GM13976 (cell line): ENCODE data around the gene ZNF592.

Experiments used
- DNase-seq: peaks from one replicate; pipeline ENCODE4 v3.0.0; 2012; ENCODE audit warnings: low spot score
- in situ Hi-C: fragments of 300-500 bp; cut with MboI; formaldehyde crosslinking; loops from one replicate; pipeline ENCODE4 v1.12.0; 2022; ENCODE audit warnings: low sequenced_read_pairs, mixed read lengths, inconsistent platforms; ENCODE audit not compliant: unreplicated experiment
- TF ChIP-seq, protein P1 (sequence below): IDR thresholded peaks from 2 replicates; pipeline ENCODE4 v1.5.1; 2012; ENCODE audit warnings: borderline replicate concordance, mild to moderate bottlenecking; ENCODE audit not compliant: insufficient read depth; ENCODE audit errors: extremely low read depth, missing control alignments, control extremely low read depth

The ZNF592 gene, protein sequence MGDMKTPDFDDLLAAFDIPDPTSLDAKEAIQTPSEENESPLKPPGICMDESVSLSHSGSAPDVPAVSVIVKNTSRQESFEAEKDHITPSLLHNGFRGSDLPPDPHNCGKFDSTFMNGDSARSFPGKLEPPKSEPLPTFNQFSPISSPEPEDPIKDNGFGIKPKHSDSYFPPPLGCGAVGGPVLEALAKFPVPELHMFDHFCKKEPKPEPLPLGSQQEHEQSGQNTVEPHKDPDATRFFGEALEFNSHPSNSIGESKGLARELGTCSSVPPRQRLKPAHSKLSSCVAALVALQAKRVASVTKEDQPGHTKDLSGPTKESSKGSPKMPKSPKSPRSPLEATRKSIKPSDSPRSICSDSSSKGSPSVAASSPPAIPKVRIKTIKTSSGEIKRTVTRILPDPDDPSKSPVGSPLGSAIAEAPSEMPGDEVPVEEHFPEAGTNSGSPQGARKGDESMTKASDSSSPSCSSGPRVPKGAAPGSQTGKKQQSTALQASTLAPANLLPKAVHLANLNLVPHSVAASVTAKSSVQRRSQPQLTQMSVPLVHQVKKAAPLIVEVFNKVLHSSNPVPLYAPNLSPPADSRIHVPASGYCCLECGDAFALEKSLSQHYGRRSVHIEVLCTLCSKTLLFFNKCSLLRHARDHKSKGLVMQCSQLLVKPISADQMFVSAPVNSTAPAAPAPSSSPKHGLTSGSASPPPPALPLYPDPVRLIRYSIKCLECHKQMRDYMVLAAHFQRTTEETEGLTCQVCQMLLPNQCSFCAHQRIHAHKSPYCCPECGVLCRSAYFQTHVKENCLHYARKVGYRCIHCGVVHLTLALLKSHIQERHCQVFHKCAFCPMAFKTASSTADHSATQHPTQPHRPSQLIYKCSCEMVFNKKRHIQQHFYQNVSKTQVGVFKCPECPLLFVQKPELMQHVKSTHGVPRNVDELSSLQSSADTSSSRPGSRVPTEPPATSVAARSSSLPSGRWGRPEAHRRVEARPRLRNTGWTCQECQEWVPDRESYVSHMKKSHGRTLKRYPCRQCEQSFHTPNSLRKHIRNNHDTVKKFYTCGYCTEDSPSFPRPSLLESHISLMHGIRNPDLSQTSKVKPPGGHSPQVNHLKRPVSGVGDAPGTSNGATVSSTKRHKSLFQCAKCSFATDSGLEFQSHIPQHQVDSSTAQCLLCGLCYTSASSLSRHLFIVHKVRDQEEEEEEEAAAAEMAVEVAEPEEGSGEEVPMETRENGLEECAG (N-terminal part only)

DNA sequence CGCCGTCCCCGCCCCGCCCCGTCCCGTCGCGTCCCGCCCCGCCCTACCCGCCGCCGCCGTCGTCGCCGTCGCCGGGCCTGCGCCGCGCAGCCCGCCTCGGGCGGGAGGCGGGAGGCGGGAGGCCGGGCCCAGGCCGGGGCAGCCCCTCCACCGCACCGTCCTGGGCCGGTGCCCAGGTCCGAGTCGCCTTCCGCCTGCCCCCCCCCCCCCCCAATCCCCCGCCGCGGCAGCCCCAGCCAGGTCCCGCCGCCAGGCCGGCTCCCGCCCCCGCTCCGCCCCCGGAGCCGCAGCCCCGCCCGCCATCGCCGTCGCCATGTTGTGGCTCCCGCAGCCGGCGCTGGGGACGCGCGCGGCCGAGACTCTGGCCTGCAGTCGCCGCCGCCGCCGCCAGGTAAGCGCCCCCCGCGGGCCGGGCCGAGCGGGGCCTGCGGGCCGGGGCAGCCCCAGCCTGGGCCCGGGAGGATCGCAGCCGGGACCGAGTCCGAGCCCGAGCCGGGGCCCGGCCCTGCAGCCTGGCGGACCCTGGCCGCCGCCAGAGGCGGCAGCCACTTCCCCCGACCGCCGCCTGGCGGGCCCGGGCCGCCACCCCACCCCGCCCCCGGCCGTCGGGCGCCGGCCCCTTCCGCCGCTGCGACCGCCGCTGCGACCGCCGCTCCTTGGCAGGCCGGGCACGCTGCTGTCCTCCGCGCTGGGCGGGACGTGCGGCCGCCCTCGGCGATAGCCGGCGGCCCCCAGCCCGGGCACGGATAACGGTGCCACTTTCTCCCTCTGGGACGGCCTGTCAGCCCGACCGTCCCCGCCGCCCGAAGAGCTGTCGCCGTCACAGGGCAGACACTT lies at the start of gene ZNF592:
TSS of gene ZNF592 (plus strand) at position 319 of the 837 bp plus-strand sequence. CDS start 34,084 bp downstream, outside the sequence.
- in situ Hi-C loops = no loop called here
- TF ChIP-seq, protein P1, sequence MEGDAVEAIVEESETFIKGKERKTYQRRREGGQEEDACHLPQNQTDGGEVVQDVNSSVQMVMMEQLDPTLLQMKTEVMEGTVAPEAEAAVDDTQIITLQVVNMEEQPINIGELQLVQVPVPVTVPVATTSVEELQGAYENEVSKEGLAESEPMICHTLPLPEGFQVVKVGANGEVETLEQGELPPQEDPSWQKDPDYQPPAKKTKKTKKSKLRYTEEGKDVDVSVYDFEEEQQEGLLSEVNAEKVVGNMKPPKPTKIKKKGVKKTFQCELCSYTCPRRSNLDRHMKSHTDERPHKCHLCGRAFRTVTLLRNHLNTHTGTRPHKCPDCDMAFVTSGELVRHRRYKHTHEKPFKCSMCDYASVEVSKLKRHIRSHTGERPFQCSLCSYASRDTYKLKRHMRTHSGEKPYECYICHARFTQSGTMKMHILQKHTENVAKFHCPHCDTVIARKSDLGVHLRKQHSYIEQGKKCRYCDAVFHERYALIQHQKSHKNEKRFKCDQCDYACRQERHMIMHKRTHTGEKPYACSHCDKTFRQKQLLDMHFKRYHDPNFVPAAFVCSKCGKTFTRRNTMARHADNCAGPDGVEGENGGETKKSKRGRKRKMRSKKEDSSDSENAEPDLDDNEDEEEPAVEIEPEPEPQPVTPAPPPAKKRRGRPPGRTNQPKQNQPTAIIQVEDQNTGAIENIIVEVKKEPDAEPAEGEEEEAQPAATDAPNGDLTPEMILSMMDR = no peak
- peak; percentile 82 for DNase-seq

DNA sequence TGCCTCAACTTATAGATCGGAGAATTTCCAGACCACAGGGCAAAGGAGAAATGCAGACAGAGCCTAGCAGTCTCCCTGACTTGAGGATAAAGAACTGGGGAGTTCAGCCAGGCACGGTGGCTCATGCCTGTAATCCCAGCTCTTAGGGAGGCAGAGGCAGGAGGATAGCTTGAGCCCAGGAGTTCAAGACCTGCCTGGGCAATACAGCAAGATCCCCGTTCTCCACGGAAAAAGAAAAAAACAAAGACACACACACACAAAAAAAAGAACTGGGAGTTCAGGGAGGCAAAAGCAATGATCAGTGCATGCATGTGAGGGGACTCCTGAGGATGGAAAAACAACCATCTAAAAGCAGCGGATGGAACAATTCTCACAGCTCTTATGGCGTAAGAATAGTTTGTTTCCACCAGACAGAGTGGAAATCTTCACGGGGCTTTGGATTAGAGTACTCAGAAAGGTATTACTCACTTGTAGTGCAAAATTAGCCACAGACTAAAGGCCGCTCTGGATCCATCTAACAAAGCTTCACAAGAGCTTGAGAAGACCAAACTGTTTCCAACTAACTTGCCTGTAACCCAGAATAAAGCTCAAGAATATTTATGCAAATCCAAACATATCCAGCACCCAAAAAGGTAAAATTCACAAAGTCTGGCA lies 48.7 kb upstream of the ZNF592 start:
- in situ Hi-C loops = no loop called here
- DNase-seq = no peak
- TF ChIP-seq, protein P1 = no peak

DNA sequence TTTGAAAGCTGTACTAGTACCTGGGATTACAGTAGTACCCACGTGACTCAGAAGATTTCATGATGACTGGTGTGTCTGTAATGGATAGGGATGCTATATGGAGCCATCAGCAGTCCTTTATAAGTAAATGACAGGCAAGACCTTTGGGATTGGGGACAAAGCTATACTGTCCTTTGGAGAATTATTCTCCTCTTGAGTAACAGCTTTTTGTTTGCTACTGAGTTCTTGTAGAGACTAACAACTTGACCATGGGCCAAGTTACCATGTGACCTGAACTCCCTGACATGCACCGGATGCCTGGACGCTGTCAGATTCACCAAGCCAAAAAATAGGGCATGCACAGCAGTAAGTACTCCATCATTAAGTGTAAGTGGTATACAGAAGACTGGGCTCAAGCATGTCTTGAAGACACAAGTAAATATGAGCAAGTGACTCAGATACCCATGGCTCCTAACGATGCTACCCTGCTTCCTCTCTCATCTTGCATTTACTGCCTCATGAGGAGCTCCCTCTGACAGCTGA lies 45.4 kb upstream of the ZNF592 start:
- TF ChIP-seq, protein P1 = no peak
- in situ Hi-C loops = no loop called here
- no peak for DNase-seq

DNA sequence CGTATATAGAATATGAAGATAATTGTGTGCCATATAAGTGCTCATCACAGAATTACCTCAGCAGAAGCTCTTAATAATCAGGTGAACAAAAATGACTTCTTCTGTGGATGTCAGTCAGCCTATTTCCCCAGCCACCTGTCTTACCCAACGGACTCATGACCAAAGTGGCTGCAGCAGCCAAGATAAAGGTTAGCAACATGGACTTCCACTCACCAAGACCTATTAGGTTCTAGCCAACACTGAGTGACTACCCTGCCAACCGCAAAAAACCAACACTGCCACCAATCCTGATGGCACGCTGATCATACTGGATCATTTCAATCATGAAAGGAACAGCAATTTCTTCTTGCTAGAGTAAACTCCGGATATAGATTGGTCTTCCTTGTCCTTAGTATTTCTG lies 44.6 kb upstream of the ZNF592 start:
- TF ChIP-seq, protein P1 = no peak
- DNase-seq = no peak
- in situ Hi-C loops = no loop called here

DNA sequence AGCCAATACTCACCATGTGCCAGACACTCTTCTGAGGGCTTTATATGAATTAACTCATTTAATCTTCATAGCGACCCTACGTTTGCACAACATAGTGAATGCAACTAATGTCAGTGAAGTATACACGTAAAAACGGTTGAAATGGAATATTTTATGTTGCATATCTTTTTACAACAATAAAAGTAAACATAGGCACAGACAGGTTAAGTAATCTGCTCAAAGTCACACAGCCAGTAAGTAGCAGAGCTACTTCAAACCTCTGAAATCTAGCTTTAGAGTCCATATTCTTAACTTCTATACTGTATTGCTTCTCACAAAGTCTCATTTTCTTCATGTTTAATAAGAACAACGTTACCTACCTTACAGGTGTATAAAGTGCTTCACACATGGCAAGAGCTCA lies 34.0 kb upstream of the ZNF592 start:
- in situ Hi-C loops = no loop called here
- no peak for DNase-seq
- TF ChIP-seq, protein P1 = no peak
